Tibial artery (tissue), 4 donors: ENCODE results near the gene SELENOI.

Experiments used
- DNase-seq, 2 donors: peaks; one replicate each; pipeline ENCODE4 v3.0.0-alpha.2; 2019
- H3K27ac ChIP-seq, 2 donors: fragments of 200-600 bp; sonication (generic) in 1 of 2; 1 replicate in 1 of 2; 2 replicates in 1 of 2; pipeline ENCODE4 v1.5.1; 2018 to 2019; ENCODE audit warnings: mild to moderate bottlenecking in 1 of 2
- H3K27me3 ChIP-seq, 2 donors: fragments of 200-600 bp; sonication (generic) in 1 of 2; one replicate each; pipeline versions ENCODE4 v1.5.1 to v1.6.0; 2016 to 2019
- H3K36me3 ChIP-seq, 3 donors: fragments of 200-600 bp; sonication (generic) in 2 of 3; one replicate each; pipeline ENCODE4 v1.5.1; 2016 to 2019; ENCODE audit warnings: mild to moderate bottlenecking in 2 of 3
- H3K4me1 ChIP-seq, 4 donors: fragments of 200-600 bp; sonication (generic) in 2 of 4; 1 replicate in 3 of 4; 2 replicates in 1 of 4; pipeline ENCODE4 v1.5.1; 2016 to 2019
- H3K4me3 ChIP-seq, 2 donors: fragments of 200-600 bp; sonication (generic) in 1 of 2; 1 replicate in 1 of 2; 2 replicates in 1 of 2; pipeline ENCODE4 v1.5.1; 2018 to 2019; ENCODE audit warnings: mild to moderate bottlenecking in 2 of 2
- H3K9me3 ChIP-seq, 3 donors: fragments of 200-600 bp; sonication (generic) in 1 of 3; one replicate each; pipeline ENCODE4 v1.5.1; 2016 to 2019
- CTCF ChIP-seq, 2 experiments: fragments of 200-600 bp in 1 of 2; fragments of 450-650 bp in 1 of 2; IDR thresholded peaks; one replicate each; pipeline ENCODE4 v1.5.1; 2017 to 2019; ENCODE audit warnings: antibody characterized with exemption in 2 of 2, mild to moderate bottlenecking in 1 of 2, moderate library complexity in 1 of 2
- intact Hi-C: fragments of 100-400 bp; cut with DNase I; formaldehyde crosslinking; loops from one replicate; pipeline ENCODE4 v1.15.0; 2023; ENCODE audit warnings: low total_unique reads

The SELENOI gene

GRCh38 chr2:26442301-26442700 is 96.4 kb downstream of the SELENOI start:
- Histone ChIP-seq H3K4me1 (no peaks in the 10 kb centered on the region), H3K4me3 (no peak overlapping the region), H3K27ac (no peak overlapping the region), H3K27me3 (no peaks in the 10 kb centered on the region), H3K9me3 (no peaks in the 10 kb centered on the region), H3K36me3 (no peaks in the 10 kb centered on the region)
- DNase-seq = no peak
- intact Hi-C loops = no loop called here
- no peak for TF ChIP-seq CTCF (IDR thresholded peaks at IDR 0.05)

- no peak for TF ChIP-seq CTCF (IDR thresholded peaks at IDR 0.05)
- Histone ChIP-seq H3K27me3 (no peaks in the 10 kb centered on the region), H3K9me3 (no peaks in the 10 kb centered on the region), H3K27ac (no peak overlapping the region), H3K36me3 (no peaks in the 10 kb centered on the region), H3K4me3 (no peak overlapping the region), H3K4me1 (no peaks in the 10 kb centered on the region)
- DNase-seq = no peak
- intact Hi-C loops = no loop called here
Measured at GRCh38 chr2:26442707-26443106, 96.8 kb downstream of the SELENOI start.

- no peak overlapping the region for H3K27ac ChIP-seq
- no peaks in the 10 kb centered on the region for H3K27me3 ChIP-seq
- no peak overlapping the region for H3K4me3 ChIP-seq
- no peak for TF ChIP-seq CTCF (IDR thresholded peaks at IDR 0.05)
- H3K4me1 ChIP-seq = no peaks in the 10 kb centered on the region
- intact Hi-C loops = no loop called here
- DNase-seq = no peak
- H3K9me3 ChIP-seq = no peaks in the 10 kb centered on the region
- H3K36me3 ChIP-seq = no peaks in the 10 kb centered on the region
Measured at GRCh38 chr2:26444236-26444635, 98.3 kb downstream of the SELENOI start.
